ENCODE results near the gene EMC8.
"Not testable (repeated sequence)": the region's sequence is repeated elsewhere in the genome, so short reads cannot be mapped to it uniquely, and the experiment has no call there.

Gene EMC8

DNA sequence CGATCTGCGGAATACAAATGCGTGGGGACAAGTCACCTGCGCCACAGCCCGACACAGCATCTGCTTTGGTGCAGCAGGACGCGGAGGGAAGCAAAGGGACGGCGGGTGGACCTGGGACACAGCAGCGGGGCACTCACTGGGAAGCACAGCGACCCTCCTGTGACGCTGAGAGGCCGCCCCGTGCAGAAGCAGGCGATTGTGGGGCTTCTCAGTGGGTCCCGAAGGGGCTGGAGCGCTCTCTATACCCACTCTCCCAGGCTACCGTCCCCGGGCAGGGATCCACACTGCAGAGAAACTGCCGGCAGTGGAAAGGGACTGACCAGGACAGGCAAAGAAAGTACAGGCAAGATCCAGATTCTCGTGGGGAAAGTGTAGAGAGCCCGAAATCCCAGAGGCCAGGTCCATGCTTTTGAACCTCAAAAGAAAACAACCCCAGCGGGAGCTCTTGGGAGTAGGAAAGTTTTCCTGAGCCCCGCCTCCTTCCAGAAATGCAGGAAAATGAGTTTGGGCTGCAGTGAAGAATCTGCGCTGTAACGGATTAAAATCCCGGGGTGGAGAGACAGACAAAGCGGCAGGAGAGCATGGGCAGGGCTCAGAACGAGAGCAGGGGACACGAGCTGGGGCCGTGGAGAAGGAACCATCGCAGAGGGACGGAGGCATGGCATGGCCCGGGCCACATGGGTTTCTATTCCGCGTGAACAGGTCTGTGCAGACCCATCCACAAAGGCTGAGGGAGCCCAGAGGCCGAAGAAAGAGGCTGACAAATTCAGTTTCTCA, 12.9 kb upstream of the EMC8 start:
- DNase-seq: no peak

DNA sequence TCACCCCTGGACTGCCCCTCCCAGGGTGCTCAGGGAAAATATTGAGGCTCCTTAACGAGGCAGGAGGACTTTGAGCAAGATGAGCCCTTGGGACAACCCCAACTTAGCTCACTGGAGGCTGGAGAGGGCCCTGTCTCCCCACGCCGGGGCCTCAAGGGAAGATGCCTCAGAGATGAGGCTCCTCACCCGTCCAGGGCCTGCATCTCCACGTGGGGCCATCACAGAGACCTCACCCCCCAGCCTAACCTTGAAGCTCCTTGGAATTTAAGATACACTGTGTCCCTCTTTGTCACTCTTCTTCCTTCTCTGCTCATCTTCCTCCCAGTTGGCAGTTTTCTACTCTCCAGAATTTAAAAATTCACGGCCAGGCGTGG, 11.4 kb upstream of the EMC8 start:
- DNase-seq: no peak

DNA sequence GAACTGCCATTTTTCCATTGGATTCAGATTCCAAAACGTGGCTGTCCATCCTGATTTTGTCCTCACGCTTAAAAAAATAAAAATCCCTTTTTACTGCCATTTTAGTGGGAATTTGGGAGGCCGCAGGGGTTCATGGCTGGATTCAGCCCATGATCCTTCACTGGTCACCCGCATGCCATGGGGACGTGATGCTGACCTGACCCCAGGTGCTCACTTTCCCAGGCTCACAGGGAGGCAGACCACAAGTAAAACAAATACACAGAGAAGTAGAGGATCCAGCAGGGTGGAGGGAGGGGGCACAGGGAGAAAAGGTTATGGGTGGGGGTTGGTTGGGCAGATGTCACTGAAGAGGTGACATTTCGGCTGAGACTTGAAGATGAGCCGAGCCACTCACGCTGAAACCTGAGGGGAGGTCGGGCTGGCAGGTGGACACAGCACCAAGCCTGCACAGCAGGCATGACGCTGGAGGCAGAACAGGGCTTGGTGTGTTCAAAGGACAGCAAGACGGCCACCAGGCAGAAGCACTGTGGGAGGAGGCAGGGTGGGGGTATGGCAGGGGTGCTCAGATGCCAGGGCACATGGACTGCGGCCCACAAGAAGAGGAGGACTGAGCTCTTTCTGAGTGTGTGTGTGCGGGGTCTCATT, 10.9 kb upstream of the EMC8 start:
- DNase-seq: no peak

DNA sequence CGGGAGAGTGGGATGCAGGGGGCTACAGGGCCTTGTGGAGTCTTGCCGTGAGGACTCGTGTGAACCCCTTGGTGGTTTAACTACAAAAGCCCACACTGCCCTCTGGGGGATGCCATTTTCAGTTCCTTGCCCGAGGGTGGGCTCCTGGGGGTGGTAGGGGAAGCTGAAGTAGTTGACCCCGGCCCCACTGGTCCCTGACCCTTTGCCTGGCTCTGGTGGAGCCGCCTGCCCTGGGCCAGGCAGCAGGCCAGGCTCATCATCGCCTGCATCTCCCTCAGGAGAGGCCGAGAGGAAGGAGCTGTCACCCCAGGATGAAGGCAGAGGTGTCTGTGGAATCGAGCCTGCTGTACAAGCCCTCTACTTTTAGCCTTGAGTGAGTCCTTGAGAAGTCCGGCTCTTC, 10.3 kb upstream of the EMC8 start:
- DNase-seq: no peak

DNA sequence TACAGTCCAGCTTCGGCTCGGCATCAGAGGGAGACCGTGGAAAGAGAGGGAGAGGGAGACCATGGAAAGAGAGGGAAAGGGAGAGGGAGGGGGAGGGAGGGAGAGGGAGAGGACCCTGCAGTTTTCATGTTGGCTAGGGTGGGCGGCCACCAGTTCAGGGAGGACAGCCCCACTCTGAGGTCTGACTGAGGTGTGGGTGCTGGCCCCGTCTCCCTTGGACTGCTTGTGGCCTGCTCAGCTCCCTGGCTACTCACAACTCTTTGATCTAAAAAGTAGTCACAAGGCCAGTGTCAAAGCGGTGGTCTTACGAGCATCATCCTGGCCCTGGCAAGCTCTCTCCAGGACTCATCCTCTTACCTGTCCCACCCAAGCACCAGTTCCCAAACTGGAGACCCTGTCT, 9.6 kb upstream of the EMC8 start:
- no peak for DNase-seq

DNA sequence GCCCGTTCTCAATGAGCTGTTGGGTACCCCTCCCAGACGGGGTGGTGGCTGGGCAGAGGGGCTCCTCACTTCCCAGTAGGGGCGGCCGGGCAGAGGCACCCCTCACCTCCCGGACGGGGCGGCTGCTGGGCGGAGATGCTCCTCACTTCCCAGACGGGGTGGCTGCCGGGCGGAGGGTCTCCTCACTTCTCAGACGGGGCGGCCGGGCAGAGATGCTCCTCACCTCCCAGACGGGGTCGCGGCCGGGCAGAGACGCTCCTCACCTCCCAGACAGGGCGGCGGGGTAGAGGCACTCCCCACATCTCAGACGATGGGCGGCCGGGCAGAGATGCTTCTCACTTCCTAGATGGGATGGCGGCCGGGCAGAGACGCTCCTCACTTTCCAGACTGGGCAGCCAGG, 8.8 kb upstream of the EMC8 start:
- DNase-seq: not testable (repeated sequence)

DNA sequence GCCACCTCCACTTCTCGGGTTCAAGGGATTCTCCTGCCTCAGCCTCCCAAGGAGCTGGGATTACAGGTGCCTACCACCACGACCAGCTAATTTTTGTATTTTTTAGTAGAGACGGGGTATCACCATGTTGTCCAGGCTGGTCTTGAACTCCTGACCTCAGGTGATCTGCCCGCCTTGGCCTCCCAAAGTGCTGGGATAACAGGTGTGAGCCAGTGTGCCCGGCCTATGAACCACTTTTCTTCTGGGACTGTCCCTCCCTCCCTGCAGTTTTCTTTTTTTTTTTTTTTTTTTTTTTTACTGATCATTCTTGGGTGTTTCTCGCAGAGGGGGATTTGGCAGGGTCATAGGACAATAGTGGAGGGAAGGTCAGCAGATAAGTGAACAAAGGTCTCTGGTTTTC, 8.0 kb upstream of the EMC8 start:
- not testable (repeated sequence) for DNase-seq

DNA sequence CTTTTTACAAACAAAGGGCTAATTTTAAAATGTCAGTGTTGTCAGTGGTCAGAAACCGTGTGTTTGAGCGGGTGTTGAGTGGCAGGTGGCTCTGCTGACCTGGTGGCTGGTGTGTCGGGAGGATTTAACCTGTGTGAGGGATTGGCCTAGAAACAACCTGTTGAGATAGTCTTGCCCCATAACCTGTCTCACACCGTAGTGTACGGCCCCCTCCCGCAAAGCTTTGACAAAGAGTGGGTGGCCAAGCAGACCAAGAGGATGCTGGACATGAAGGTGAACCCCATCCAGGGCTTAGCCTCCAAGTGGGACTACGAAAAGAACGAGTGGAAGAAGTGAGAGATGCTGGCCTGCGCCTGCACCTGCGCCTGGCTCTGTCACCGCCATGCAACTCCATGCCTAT, 7.2 kb upstream of the EMC8 start:
- DNase-seq: no peak

DNA sequence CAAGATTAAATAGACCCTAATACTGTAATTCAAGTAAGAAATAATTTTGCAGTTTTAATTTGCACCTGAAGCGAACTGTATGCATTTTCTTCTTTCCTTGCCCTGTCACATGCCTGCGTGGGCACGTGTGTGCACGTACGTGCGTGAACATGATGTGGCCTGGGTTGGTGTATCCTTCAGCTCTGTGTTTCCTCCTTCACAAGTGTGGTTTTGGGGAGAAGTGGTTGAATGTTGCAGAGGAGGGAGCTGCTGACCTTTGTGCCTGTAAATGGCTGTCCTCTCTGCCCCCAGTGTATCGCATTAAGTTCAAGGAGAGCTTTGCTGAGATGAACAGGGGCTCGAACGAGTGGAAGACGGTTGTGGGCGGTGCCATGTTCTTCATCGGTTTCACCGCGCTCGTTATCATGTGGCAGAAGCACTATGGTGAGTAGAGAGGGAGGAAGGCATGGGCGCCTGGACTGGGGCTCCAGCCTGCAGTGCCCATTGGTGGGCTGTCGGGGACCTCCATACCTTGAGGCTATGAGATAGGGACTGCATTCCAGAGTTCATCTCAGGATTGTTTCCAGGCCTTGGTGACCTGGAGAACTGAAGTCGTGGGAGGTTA, 6.2 kb upstream of the EMC8 start:
- DNase-seq: no peak

DNA sequence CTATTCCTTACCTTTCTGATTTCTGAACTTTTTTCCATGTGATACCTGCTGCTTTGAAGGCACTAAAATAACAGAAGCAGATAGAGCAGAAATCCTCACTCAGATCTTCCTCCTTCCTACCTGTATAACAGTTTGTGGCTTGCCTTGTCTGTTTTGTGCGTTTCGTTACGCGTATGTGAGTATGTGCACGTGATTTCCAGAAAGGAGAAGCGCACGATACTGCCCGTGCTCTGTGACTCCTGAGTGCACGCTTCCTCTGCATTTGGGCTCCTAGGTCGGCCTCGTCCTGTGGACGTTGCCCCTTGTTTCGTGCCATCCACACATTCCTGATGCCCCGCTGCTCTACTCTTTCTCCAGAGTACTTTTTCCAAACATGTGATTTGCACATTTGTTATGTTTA, 4.2 kb upstream of the EMC8 start:
- no peak for DNase-seq

DNA sequence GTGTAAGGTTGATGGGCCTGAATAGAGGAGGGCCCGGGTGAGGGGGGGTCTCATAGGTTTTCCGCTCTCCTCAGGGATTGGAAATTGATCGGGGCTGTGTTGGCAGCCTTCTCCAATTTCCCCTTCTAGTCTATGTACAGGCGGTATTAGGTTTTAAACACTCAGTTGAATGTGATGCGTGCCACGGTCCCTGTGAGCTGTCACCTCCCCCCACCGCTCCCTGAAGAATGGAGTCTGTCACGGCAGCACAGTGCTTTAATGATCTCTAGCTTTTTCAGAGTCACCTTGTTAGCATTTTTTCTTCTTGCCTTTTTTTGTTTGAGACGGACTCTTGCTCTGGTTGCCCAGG, 951 bp upstream of the EMC8 start:
- DNase-seq: no peak

DNA sequence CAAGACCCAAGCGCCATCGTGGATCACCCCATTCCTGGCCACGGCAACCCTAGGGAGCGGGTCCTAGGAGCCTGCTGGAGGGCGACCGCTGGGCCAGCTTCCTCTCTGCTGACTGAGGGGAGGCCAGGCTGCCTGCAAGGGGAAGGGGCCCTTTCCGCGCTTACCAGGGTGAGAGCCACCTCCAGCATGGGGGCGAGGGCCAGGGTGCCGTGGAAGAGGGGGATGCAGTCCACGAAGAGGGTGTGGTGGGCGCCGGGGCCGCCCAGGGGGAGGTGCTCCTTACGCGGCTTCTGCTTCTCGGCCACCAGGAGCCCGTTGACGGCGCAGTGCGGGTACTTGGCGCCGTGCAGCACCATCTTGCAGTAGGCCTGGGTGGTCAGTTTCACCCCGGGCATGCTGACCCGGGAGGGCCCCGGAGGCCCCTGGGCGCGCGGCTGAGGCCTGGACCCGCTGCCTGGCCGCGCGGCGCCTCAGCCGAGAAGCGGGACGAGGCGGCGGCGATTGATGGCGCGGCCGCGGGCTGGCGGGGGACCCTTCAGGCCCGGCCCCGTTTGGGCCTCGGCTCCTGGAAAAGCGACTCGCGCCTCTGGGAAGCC, 345 bp downstream of the EMC8 start:
- no peak for DNase-seq

DNA sequence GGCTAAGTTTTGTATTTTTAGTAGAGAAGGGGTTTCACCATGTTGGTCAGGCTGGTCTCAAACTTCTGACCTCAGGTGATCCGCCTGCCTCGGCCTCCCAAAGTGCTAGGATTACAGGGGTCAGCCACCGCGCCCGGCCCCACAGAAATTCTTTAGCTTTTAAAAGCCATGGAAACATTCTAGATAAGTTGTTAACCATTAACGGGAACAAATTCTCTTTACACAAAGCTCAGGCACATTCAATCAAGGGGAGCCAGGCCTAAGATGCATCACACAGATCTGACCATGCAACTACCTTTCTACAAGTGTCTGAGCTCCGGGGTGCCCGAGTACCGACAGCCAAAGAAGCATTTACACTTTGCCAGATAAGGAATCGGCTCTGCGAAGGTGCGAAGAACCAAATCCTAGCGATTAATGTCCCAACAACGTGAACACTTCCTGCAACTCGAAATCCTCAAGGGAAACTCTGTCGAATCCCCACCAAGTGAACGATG, 1.0 kb downstream of the EMC8 start:
- no peak for DNase-seq

DNA sequence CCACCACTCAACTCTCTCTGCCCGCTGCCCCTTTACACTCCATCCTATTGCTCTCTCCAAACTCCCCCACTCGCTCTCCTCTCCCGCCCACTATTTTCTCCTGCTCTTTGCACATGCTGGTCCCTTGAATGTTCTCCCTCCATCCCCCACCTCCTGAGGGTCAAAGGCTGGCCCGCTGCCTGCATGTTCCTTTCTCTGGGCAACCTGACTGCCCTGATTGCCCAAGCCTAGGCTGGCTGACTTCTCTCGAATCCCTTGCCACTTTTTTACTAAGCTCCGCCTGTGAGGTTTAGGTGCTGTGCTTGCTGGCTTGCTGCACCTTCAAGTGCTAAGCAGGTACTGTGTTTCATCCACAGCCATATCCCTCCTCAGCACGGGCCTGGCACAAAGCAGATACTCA, 2.7 kb downstream of the EMC8 start:
- no peak for DNase-seq

DNA sequence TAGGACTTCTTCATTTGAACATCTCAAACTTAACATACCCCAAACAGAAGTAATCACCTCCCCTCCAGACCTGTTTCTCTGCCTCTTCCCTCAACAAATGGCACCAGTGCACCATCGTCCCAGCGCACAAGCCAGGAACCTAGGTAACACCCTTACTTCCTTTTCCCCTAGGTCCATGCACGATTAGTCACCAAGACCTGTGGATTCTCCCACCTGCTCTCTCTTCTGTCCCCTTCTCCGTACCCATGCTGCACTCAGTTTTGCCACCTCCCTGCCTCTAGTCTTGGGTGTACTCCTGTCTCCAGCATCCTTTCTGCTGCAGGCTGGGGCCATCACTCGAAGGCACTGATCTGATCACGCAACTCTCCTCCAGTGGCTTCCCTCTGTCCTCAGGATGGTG, 3.2 kb downstream of the EMC8 start:
- DNase-seq: no peak

DNA sequence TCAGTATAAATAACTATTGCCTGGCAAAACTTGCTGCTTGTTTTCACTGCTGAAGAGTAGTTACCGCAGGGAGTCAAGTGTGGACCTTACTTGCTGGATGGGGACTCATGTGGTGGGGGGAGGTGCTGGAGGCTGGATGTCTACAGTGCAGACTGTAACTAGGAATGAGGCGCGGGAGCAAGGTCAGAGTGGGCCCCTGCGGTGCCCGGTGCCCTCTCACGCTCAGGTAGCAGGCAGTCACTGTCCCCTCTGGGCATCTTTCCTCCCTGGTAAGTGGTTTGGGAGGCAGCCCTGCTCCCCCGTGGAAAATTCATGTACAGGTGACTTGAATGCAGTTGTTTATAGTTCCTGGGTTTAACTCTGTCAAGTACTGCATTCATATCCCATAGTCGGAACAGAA, 4.6 kb downstream of the EMC8 start:
- no peak for DNase-seq

DNA sequence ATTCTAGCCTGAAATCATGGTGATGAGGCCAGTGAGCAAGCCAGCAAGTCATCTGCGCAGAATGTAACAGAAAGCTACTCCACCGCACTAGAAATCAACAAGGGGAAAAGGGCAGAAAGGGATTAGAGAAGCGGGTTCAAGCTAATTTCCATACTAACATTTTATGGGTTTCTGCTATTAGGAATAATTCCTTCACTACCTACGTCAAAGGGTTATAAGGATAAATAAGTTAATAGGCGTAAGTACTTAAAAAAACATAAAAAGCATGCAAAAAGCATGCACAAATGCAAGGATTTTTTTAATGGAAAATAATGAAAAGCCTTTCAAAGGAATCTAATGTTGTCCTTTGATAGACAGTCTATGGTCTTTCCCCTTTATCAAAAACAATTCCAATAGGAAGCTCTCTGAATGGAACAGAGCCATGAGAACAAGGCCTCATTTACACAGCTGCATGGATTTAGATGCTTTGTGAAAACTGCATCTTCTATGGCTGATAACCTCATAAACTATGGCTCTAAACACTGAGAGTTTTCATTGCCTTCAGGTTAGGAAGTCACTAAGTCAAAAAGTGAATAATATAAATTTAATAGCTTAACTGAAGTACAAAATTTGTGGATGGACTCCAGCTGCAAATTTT, 5.6 kb downstream of the EMC8 start:
- DNase-seq: no peak

DNA sequence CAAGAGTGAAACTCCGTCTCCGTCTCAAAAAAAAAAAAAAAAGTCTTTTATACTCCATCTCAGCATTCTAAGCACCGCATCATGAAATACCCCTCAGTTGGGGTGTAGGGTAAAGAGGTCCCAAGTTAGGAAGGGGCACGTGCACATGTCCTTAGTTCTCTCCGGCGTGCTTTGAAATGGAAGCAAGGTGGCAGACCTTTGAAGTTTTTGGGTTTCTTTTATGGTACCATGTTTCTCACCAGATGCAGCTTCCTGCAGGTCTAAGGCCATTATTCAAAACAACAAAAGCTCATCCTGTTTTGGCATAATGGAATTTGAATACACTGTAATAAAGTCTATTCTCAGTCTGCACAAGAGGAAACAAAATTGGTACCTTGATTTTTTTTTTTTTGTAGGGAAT, 9.6 kb downstream of the EMC8 start:
- DNase-seq: no peak

DNA sequence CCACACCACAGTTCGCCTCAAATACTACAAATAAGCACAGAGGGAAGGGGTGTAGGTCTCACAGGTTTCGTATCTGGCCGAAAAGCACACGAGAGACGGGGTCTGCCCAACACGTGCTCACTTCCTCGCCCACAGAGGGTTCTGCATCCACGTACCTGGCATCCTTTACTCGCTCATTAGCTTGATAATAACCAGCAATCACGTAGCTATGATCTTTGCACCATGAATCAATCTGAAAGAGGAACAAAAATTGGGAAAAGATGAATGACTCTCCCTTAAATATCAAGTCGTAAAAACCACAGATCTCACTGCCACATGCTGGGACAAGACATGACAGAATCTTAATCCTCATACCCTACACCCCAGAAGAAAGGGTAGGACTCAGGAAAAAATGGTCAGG, 10.5 kb downstream of the EMC8 start:
- no peak for DNase-seq

DNA sequence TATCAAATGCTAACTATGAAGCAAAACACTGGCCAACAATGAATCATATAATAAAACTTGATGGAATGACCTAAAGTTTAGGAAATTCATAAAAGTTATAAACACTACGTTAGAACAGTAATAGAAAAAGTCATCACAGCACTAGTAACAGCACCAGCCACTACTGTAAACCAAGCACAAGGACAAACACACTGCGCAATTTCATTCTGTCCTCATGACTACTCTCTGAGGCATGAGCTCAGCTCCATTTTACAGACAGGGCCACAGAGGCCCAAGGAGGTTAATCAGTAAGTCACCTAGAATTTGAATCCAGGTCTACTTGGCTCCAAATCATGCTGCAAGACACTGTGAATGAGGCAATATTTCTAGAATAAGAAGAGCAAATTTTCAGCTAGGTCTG, 13.4 kb downstream of the EMC8 start:
- DNase-seq: no peak

DNA sequence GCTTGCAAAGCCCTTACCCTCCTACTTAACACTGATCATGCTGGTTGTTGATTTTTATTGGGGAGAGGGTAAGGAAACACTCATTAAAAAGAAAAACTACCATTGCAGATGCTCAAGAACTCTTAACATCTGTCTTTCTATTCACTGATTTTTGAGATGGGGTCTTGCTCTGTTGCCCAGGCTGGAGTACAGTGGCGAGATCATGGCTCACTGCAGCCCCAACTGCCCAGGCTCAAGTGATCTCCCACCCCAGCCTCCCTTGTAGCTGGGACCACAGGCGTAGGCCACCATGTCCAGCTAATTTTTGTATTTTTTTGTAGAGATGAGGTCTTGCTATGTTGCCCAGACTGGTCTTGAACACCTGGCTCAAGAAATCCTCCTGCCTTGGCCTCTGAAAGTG, 14.5 kb downstream of the EMC8 start:
- no peak for DNase-seq

DNA sequence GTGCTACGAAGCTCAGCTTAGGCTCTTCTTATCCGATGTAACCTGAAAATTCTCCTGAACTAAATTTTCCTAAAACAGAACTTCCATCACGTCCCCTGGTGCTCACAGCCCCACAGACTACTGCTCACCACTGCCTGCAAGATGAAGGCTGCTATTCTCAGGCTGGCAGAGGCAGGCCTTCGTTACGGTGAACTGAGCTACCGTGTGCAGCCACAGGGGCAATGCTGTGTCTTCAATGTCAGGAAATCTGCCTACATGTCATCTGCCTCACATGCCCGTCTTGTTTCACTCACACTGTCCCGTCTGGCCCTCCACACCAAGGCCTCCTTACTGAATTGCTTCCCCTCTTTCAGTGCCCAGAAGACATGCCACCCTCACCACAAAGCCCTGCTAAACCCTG, 15.9 kb downstream of the EMC8 start:
- DNase-seq: no peak

DNA sequence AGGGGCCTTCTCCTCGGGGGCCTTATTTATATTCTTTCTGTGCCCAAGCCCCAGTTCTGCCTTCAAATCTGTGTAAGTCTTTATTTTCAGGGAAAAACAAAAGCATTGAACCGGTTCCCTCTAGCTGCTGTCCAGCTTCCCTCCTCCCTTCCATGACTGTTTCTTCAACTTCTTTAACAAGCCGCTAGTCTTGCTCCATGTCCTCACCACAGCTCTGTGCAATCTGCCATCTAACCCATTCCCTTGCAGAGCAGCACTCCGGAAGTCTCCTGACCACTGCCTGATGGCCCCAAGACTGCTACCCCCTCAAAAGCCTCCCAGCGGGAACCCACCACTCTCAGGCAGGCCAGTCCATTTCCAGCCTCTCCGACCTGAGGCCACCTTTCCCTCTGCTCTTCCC, 16.9 kb downstream of the EMC8 start:
- no peak for DNase-seq
